H9 (cell line): ENCODE measurements around the gene CCDC192. TPM values are rescaled to one million over a fixed set of nuclear protein-coding genes. Genes with fewer than 3 reads are reported as not detected.

ENCODE experiments used
- DNase-seq: peaks from one replicate; pipeline ENCODE4 v3.0.0-alpha.2; 2017
- H2AFZ ChIP-seq: one replicate; pipeline ENCODE4 v1.6.1; 2013; ENCODE audit warnings: mild to moderate bottlenecking, low read length, control low read depth, moderate library complexity
- H2AK5ac ChIP-seq: 2 replicates; pipeline ENCODE4 v1.6.1; 2013; ENCODE audit warnings: low read length, control low read depth, mixed read lengths; ENCODE audit not compliant: insufficient read length
- H2BK120ac ChIP-seq: one replicate; pipeline ENCODE4 v1.6.1; 2013; ENCODE audit warnings: low read depth, mild to moderate bottlenecking, low read length, control low read depth, inconsistent platforms; ENCODE audit not compliant: poor library complexity, severe bottlenecking
- H2BK12ac ChIP-seq: 2 replicates; pipeline ENCODE4 v1.6.1; 2013; ENCODE audit warnings: low read length, control low read depth, mixed read lengths, low read depth; ENCODE audit not compliant: insufficient read length
- H2BK15ac ChIP-seq: 2 replicates; pipeline ENCODE4 v1.6.1; 2013; ENCODE audit warnings: low read depth, low read length, control low read depth
- H2BK20ac ChIP-seq: one replicate; pipeline ENCODE4 v1.6.1; 2013; ENCODE audit warnings: low read depth, mild to moderate bottlenecking, low read length, control low read depth, inconsistent platforms; ENCODE audit not compliant: poor library complexity, severe bottlenecking
- H2BK5ac ChIP-seq: 2 replicates; pipeline ENCODE4 v1.6.1; 2013; ENCODE audit warnings: low read length, control low read depth, mixed read lengths; ENCODE audit not compliant: insufficient read length
- H3K14ac ChIP-seq: 2 replicates; pipeline ENCODE4 v1.6.1; 2013; ENCODE audit warnings: low read length, control low read depth; ENCODE audit not compliant: insufficient read depth
- H3K18ac ChIP-seq: 2 replicates; pipeline ENCODE4 v1.6.1; 2013; ENCODE audit warnings: low read depth, mild to moderate bottlenecking, mixed read lengths, low read length, control low read depth; ENCODE audit not compliant: insufficient read length
- H3K23ac ChIP-seq: 2 replicates; pipeline ENCODE4 v1.6.1; 2013; ENCODE audit warnings: low read length, control low read depth, mixed read lengths, low read depth; ENCODE audit not compliant: insufficient read length
- H3K23me2 ChIP-seq: 2 replicates; pipeline ENCODE4 v1.6.1; 2013; ENCODE audit warnings: low read depth, mild to moderate bottlenecking, mixed read lengths, low read length, control low read depth; ENCODE audit not compliant: insufficient read length, poor library complexity, severe bottlenecking
- H3K27ac ChIP-seq: 2 replicates; pipeline ENCODE4 v1.5.1; 2013; ENCODE audit warnings: low read length, control low read depth, mixed read lengths, low read depth; ENCODE audit not compliant: insufficient read length
- H3K27me3 ChIP-seq: 2 replicates; pipeline ENCODE4 v1.6.1; 2013; ENCODE audit warnings: low read length, control low read depth, inconsistent platforms; ENCODE audit not compliant: insufficient read depth
- H3K4ac ChIP-seq: 2 replicates; pipeline ENCODE4 v1.6.1; 2013; ENCODE audit warnings: low read depth, mild to moderate bottlenecking, control low read depth, inconsistent platforms, low read length, moderate library complexity
- H3K4me1 ChIP-seq: 2 replicates; pipeline ENCODE4 v1.6.1; 2013; ENCODE audit warnings: low read length, control low read depth, inconsistent platforms; ENCODE audit not compliant: insufficient read depth
- H3K4me2 ChIP-seq: 2 replicates; pipeline ENCODE4 v1.6.1; 2013; ENCODE audit warnings: low read length, control low read depth, mixed read lengths; ENCODE audit not compliant: insufficient read length, insufficient read depth
- H3K56ac ChIP-seq: 2 replicates; pipeline ENCODE4 v1.6.1; 2013; ENCODE audit warnings: low read depth, mild to moderate bottlenecking, mixed read lengths, low read length, control low read depth; ENCODE audit not compliant: insufficient read length
- H3K79me1 ChIP-seq: 2 replicates; pipeline ENCODE4 v1.6.1; 2013; ENCODE audit warnings: low read depth, mild to moderate bottlenecking, moderate library complexity, low read length, control low read depth, inconsistent platforms; ENCODE audit not compliant: insufficient read depth, poor library complexity, severe bottlenecking
- H3K79me2 ChIP-seq: 2 replicates; pipeline ENCODE4 v1.6.1; 2013; ENCODE audit warnings: low read length, control low read depth, inconsistent platforms; ENCODE audit not compliant: insufficient read depth
- H3K9ac ChIP-seq: 2 replicates; pipeline ENCODE4 v1.6.1; 2013; ENCODE audit warnings: low read length, control low read depth, mixed read lengths; ENCODE audit not compliant: insufficient read length; ENCODE audit errors: extremely low read depth
- H3K9me3 ChIP-seq: one replicate; pipeline ENCODE4 v1.6.1; 2013; ENCODE audit warnings: low read depth, low read length, inconsistent platforms; ENCODE audit not compliant: control insufficient read depth
- H3T11ph ChIP-seq: one replicate; pipeline ENCODE4 v1.6.1; 2013; ENCODE audit warnings: mild to moderate bottlenecking, low read length, control low read depth, inconsistent platforms
- H4K20me1 ChIP-seq: one replicate; pipeline ENCODE4 v1.6.1; 2013; ENCODE audit not compliant: control insufficient read depth, insufficient read length, insufficient read depth
- H4K5ac ChIP-seq: 2 replicates; pipeline ENCODE4 v1.6.1; 2013; ENCODE audit warnings: low read depth, mild to moderate bottlenecking, mixed read lengths, low read length, control low read depth; ENCODE audit not compliant: insufficient read length
- H4K8ac ChIP-seq: replicated peaks from 2 replicates; pipeline ENCODE4 v1.6.1; 2013; ENCODE audit warnings: low read length, control low read depth, mixed read lengths, low read depth; ENCODE audit not compliant: insufficient read length
- H4K91ac ChIP-seq: 2 replicates; pipeline ENCODE4 v1.6.1; 2013; ENCODE audit warnings: low read depth, mild to moderate bottlenecking, moderate library complexity, mixed read lengths, low read length, control low read depth; ENCODE audit not compliant: insufficient read length
- H3K27ac Mint-ChIP-seq, 3 experiments: 2 replicates in 2 of 3; 3 replicates in 1 of 3; pipeline ENCODE4 v1.8.0; 2020 to 2021; ENCODE audit warnings: mixed read lengths in 3 of 3, mild to moderate bottlenecking in 1 of 3, moderate library complexity in 1 of 3
- H3K27me3 Mint-ChIP-seq: 2 replicates; pipeline ENCODE4 v1.8.0; 2021; ENCODE audit warnings: low read depth, mild to moderate bottlenecking, moderate library complexity, mixed read lengths
- H3K36me3 Mint-ChIP-seq, 3 experiments: 2 replicates in 2 of 3; 3 replicates in 1 of 3; pipeline ENCODE4 v1.8.0; 2020 to 2021; ENCODE audit warnings: low read depth in 3 of 3, mixed read lengths in 3 of 3; ENCODE audit not compliant: insufficient read depth in 1 of 3
- H3K4me1 Mint-ChIP-seq, 2 experiments: 2 replicates each; pipeline ENCODE4 v1.8.0; 2020; ENCODE audit warnings: mixed read lengths in 2 of 2
- H3K4me3 Mint-ChIP-seq, 2 experiments: 2 replicates in 1 of 2; 3 replicates in 1 of 2; pipeline ENCODE4 v1.8.0; 2020 to 2021; ENCODE audit warnings: mild to moderate bottlenecking in 2 of 2, mixed read lengths in 2 of 2, moderate library complexity in 1 of 2
- H3K9me3 Mint-ChIP-seq, 2 experiments: 2 replicates in 1 of 2; 3 replicates in 1 of 2; pipeline ENCODE4 v1.8.0; 2020; ENCODE audit warnings: mild to moderate bottlenecking in 2 of 2, mixed read lengths in 2 of 2, moderate library complexity in 1 of 2
- CTCF ChIP-seq: fragments of 200-600 bp; sonication (generic); conservative IDR thresholded peaks from 3 replicates; pipeline ENCODE4 v1.8.0; 2021; ENCODE audit warnings: antibody characterized with exemption, mild to moderate bottlenecking
- WGBS: extraction: QIAGEN DNeasy Blood & Tissue Kit; methylation state at CpG from one replicate; pipeline ENCODE4 v1.1.7; 2013; ENCODE audit warnings: missing lambda C conversion rate, low lambda C conversion rate, mixed read lengths; ENCODE audit not compliant: insufficient read length; ENCODE audit errors: extremely low coverage; 5-methylcytosine and 5-hydroxymethylcytosine counted together
- total RNA-seq: library from RNA; stranded (reverse); gene quantifications from 2 replicates; pipeline ENCODE4 v1.2.1, GENCODE V29; 2021

The CCDC192 gene
- total RNA-seq, 1 experiment from 2014 or later, result not detected

- Histone ChIP-seq H3K23me2 (no peaks in the 10 kb centered on the region), H2BK15ac (no peak overlapping the region), H4K20me1 (no peaks in the 10 kb centered on the region), H3K9me3 (no peaks in the 10 kb centered on the region), H3K4me2 (no peak overlapping the region), H3K56ac (no peak overlapping the region), H4K8ac (no peak overlapping the region), H2BK20ac (no peak overlapping the region), H3K79me1 (no peaks in the 10 kb centered on the region), H2BK12ac (no peak overlapping the region), H2AFZ (no peak overlapping the region), H3K4me1 (no peaks in the 10 kb centered on the region), H2AK5ac (no peak overlapping the region), H2BK5ac (no peak overlapping the region), H3T11ph (no peak overlapping the region), H3K18ac (no peak overlapping the region), H2BK120ac (no peak overlapping the region), H3K14ac (no peak overlapping the region), H4K91ac (no peak overlapping the region), H3K79me2 (no peaks in the 10 kb centered on the region), H3K4ac (no peak overlapping the region), H3K9ac (no peak overlapping the region), H3K27ac (no peak overlapping the region), H3K27me3 (no peaks in the 10 kb centered on the region), H4K5ac (no peak overlapping the region), H3K23ac (no peak overlapping the region)
- Mint-ChIP-seq H3K36me3 (no peaks in the 10 kb centered on the region), H3K9me3 (no peaks in the 10 kb centered on the region; a peak in 1 of 5 replicates), H3K4me1 (peaks cover 8% of the 10 kb centered on the region in 2 experiments), H3K27me3 (no peaks in the 10 kb centered on the region), H3K4me3 (no peak overlapping the region), H3K27ac (no peak overlapping the region)
- DNase-seq, result no peak
- no peak for TF ChIP-seq CTCF
- WGBS, result no CpG with 5 or more reads among the region's 3 CpGs
These were observed 173.2 kb downstream of the CCDC192 start for GRCh38 chr5:127876384-127876783.
